NK-92 (cell line): ENCODE measurements around the gene SH3RF3.

Source experiments
- DNase-seq: peaks from one replicate; lab custom pipeline; 2025; ENCODE audit not compliant: unreplicated experiment; lab: John Stamatoyannopoulos, UW

The SH3RF3 gene

GRCh38 chr2:109137616-109138015, 8.6 kb downstream of the SH3RF3 start:
- no peak for DNase-seq

GRCh38 chr2:109138449-109138848, 9.4 kb downstream of the SH3RF3 start:
- no peak for DNase-seq

- no peak for DNase-seq
Observed at GRCh38 chr2:109139002-109139401, 10.0 kb downstream of the SH3RF3 start.

GRCh38 chr2:109139865-109140396, 10.9 kb downstream of the SH3RF3 start:
- DNase-seq: no peak

GRCh38 chr2:109141006-109141600, 12.1 kb downstream of the SH3RF3 start:
- DNase-seq: no peak

- no peak for DNase-seq
Observed at GRCh38 chr2:109141727-109142283, 12.8 kb downstream of the SH3RF3 start.

GRCh38 chr2:109142416-109143210, 13.6 kb downstream of the SH3RF3 start:
- no peak for DNase-seq

- DNase-seq: no peak
Observed at GRCh38 chr2:109143214-109144187, 14.5 kb downstream of the SH3RF3 start.

GRCh38 chr2:109144271-109144670, 15.3 kb downstream of the SH3RF3 start:
- no peak for DNase-seq

GRCh38 chr2:109144721-109145120, 15.7 kb downstream of the SH3RF3 start:
- DNase-seq: no peak

GRCh38 chr2:109145286-109145685, 16.3 kb downstream of the SH3RF3 start:
- no peak for DNase-seq

- no peak for DNase-seq
Observed at GRCh38 chr2:109147405-109147804, 18.4 kb downstream of the SH3RF3 start.

- no peak for DNase-seq
Observed at GRCh38 chr2:109148117-109148746, 19.2 kb downstream of the SH3RF3 start.

- no peak for DNase-seq
Observed at GRCh38 chr2:109148991-109149645, 20.1 kb downstream of the SH3RF3 start.

- no peak for DNase-seq
Observed at GRCh38 chr2:109150559-109150958, 21.6 kb downstream of the SH3RF3 start.

- no peak for DNase-seq
Observed at GRCh38 chr2:109151519-109151918, 22.5 kb downstream of the SH3RF3 start.

- no peak for DNase-seq
Observed at GRCh38 chr2:109153005-109153784, 24.2 kb downstream of the SH3RF3 start.

GRCh38 chr2:109153807-109154206, 24.8 kb downstream of the SH3RF3 start:
- no peak for DNase-seq

GRCh38 chr2:109154226-109154625, 25.2 kb downstream of the SH3RF3 start:
- DNase-seq: no peak
